ENCODE measurements around the gene ICOS.

ICOS gene

GRCh38 chr2:203890733-203891132 is 45.8 kb upstream of the ICOS start:
- Histone ChIP-seq H2AFZ (ENCODE audit: low read depth, low read length, severe bottlenecking) (no peak overlapping the region), H3K36me3 (ENCODE audit: low read length) (no peaks in the 10 kb centered on the region), H3K4me2 (ENCODE audit: low read depth, low read length, poor library complexity, severe bottlenecking) (no peak overlapping the region), H3K27ac (ENCODE audit: low read depth, low read length) (no peak overlapping the region), H3K9ac (ENCODE audit: low read length) (no peak overlapping the region), H3K4me3 (ENCODE audit: insufficient read depth, low read length, poor library complexity, severe bottlenecking) (no peak overlapping the region), H3F3A (ENCODE audit: insufficient read depth) (no peaks in the 10 kb centered on the region), H3K9me2 (replicated peaks; ENCODE audit: insufficient read depth, low read length) (no peaks in the 10 kb centered on the region), H4K20me1 (ENCODE audit: low read depth, low read length) (no peaks in the 10 kb centered on the region), H3K79me2 (ENCODE audit: insufficient read depth, low read length) (no peaks in the 10 kb centered on the region), H3K27me3 (ENCODE audit: low read length) (no peaks in the 10 kb centered on the region), H3K9me3 (ENCODE audit: insufficient read depth, low read length) (no peaks in the 10 kb centered on the region)
- TF ChIP-seq CTCF (IDR thresholded peaks at IDR 0.05; ENCODE audit: insufficient read depth, low read length, poor library complexity, severe bottlenecking): no peak
- TF ChIP-seq EZH2phosphoT487 (conservative IDR thresholded peaks at IDR 0.05; ENCODE audit: low read length): no peak

- Histone ChIP-seq H3K27me3 (ENCODE audit: low read length) (no peaks in the 10 kb centered on the region), H4K20me1 (ENCODE audit: low read depth, low read length) (no peaks in the 10 kb centered on the region), H3F3A (ENCODE audit: insufficient read depth) (no peaks in the 10 kb centered on the region), H2AFZ (ENCODE audit: low read depth, low read length, severe bottlenecking) (no peak overlapping the region), H3K36me3 (ENCODE audit: low read length) (no peaks in the 10 kb centered on the region), H3K27ac (ENCODE audit: low read depth, low read length) (no peak overlapping the region), H3K9ac (ENCODE audit: low read length) (no peak overlapping the region), H3K4me3 (ENCODE audit: insufficient read depth, low read length, poor library complexity, severe bottlenecking) (no peak overlapping the region), H3K79me2 (ENCODE audit: insufficient read depth, low read length) (no peaks in the 10 kb centered on the region), H3K9me2 (replicated peaks; ENCODE audit: insufficient read depth, low read length) (no peaks in the 10 kb centered on the region), H3K9me3 (ENCODE audit: insufficient read depth, low read length) (no peaks in the 10 kb centered on the region), H3K4me2 (ENCODE audit: low read depth, low read length, poor library complexity, severe bottlenecking) (no peak overlapping the region)
- TF ChIP-seq CTCF (IDR thresholded peaks at IDR 0.05; ENCODE audit: insufficient read depth, low read length, poor library complexity, severe bottlenecking): no peak
Observed at GRCh38 chr2:203891474-203891873, 45.1 kb upstream of the ICOS start.

- Histone ChIP-seq H3K9ac (ENCODE audit: low read length) (no peak overlapping the region), H3K9me3 (ENCODE audit: insufficient read depth, low read length) (no peaks in the 10 kb centered on the region), H3K9me2 (replicated peaks; ENCODE audit: insufficient read depth, low read length) (no peaks in the 10 kb centered on the region), H3K27me3 (ENCODE audit: low read length) (no peaks in the 10 kb centered on the region), H2AFZ (ENCODE audit: low read depth, low read length, severe bottlenecking) (no peak overlapping the region), H3K27ac (ENCODE audit: low read depth, low read length) (no peak overlapping the region), H3F3A (ENCODE audit: insufficient read depth) (no peaks in the 10 kb centered on the region), H3K4me2 (ENCODE audit: low read depth, low read length, poor library complexity, severe bottlenecking) (no peak overlapping the region), H3K79me2 (ENCODE audit: insufficient read depth, low read length) (no peaks in the 10 kb centered on the region), H4K20me1 (ENCODE audit: low read depth, low read length) (no peaks in the 10 kb centered on the region), H3K4me3 (ENCODE audit: insufficient read depth, low read length, poor library complexity, severe bottlenecking) (no peak overlapping the region), H3K36me3 (ENCODE audit: low read length) (no peaks in the 10 kb centered on the region)
- no peak for TF ChIP-seq EZH2phosphoT487 (conservative IDR thresholded peaks at IDR 0.05; ENCODE audit: low read length)
- TF ChIP-seq CTCF (IDR thresholded peaks at IDR 0.05; ENCODE audit: insufficient read depth, low read length, poor library complexity, severe bottlenecking): no peak
Observed at GRCh38 chr2:203892207-203892606, 44.4 kb upstream of the ICOS start.

- Histone ChIP-seq H3K9me2 (replicated peaks; ENCODE audit: insufficient read depth, low read length) (no peaks in the 10 kb centered on the region), H3K9me3 (ENCODE audit: insufficient read depth, low read length) (no peaks in the 10 kb centered on the region), H3K4me3 (ENCODE audit: insufficient read depth, low read length, poor library complexity, severe bottlenecking) (no peak overlapping the region), H4K20me1 (ENCODE audit: low read depth, low read length) (no peaks in the 10 kb centered on the region), H3K79me2 (ENCODE audit: insufficient read depth, low read length) (no peaks in the 10 kb centered on the region), H3K4me2 (ENCODE audit: low read depth, low read length, poor library complexity, severe bottlenecking) (no peak overlapping the region), H3K36me3 (ENCODE audit: low read length) (no peaks in the 10 kb centered on the region), H3K27me3 (ENCODE audit: low read length) (no peaks in the 10 kb centered on the region), H3K9ac (ENCODE audit: low read length) (no peak overlapping the region), H3F3A (ENCODE audit: insufficient read depth) (no peaks in the 10 kb centered on the region), H3K27ac (ENCODE audit: low read depth, low read length) (no peak overlapping the region), H2AFZ (ENCODE audit: low read depth, low read length, severe bottlenecking) (no peak overlapping the region)
- TF ChIP-seq CTCF (IDR thresholded peaks at IDR 0.05; ENCODE audit: insufficient read depth, low read length, poor library complexity, severe bottlenecking) (no peak), EZH2phosphoT487 (conservative IDR thresholded peaks at IDR 0.05; ENCODE audit: low read length) (no peak)
Observed at GRCh38 chr2:203893401-203893800, 43.2 kb upstream of the ICOS start.

Data from SU-DHL-6 (cell line).